ENCODE results near the gene ZBTB38.

The ZBTB38 gene

GRCh38 chr3:141366285-141367037, 1.8 kb upstream of the ZBTB38 start:
- H3K4me3 ChIP-seq (ENCODE audit: low read depth, low read length): no peak overlapping the region
- TF ChIP-seq, protein P1, sequence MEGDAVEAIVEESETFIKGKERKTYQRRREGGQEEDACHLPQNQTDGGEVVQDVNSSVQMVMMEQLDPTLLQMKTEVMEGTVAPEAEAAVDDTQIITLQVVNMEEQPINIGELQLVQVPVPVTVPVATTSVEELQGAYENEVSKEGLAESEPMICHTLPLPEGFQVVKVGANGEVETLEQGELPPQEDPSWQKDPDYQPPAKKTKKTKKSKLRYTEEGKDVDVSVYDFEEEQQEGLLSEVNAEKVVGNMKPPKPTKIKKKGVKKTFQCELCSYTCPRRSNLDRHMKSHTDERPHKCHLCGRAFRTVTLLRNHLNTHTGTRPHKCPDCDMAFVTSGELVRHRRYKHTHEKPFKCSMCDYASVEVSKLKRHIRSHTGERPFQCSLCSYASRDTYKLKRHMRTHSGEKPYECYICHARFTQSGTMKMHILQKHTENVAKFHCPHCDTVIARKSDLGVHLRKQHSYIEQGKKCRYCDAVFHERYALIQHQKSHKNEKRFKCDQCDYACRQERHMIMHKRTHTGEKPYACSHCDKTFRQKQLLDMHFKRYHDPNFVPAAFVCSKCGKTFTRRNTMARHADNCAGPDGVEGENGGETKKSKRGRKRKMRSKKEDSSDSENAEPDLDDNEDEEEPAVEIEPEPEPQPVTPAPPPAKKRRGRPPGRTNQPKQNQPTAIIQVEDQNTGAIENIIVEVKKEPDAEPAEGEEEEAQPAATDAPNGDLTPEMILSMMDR (IDR thresholded peaks at IDR 0.05; ENCODE audit: insufficient read depth, low read depth, low read length, missing control alignments): no peak
- DNase-seq (ENCODE audit: low read depth): no peak

DNA sequence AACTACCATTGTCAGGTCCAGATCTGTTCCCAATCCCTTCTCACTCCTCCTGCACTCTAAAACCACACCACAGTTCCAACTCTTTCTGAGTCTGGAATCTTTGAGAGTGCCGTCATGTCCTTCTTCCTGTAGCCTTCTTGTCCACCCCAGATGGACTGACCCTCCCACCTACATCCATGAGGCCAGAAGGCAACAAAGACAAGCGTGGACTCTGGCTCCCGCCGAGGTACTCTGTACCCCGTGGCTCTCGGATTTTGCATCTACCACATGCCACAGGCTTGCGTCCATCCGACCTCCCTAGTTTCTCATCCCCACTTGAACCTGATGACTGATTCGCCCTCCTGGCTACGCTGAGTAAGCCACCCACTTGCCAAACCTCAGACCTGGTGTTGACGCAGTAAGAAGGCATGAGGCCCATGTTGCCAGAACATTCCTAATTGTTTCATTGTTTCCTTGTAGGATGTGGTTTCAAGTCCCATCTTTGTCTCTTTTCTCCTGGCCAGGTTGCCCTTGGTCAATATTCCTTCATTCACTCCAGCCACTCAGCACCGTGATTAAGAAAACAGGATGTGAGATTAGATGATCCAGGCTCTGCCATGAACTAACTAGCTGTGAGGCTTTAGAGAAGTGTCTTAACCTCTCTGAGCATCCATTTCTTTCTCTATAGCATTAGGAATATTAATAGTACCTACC, 1.1 kb upstream of the ZBTB38 start:
- TF ChIP-seq, protein P1 (IDR thresholded peaks at IDR 0.05; ENCODE audit: insufficient read depth, low read depth, low read length, missing control alignments): no peak
- peak overlapping the region; percentile 83; the same call in 1 of the 2 replicates for H3K4me3 ChIP-seq (ENCODE audit: low read depth, low read length)
- DNase-seq (ENCODE audit: low read depth): no peak

- DNase-seq (ENCODE audit: low read depth): peak; percentile 69
- TF ChIP-seq, protein P1 (IDR thresholded peaks at IDR 0.05; ENCODE audit: insufficient read depth, low read depth, low read length, missing control alignments): no peak
- peak overlapping the region; percentile 83 for H3K4me3 ChIP-seq (ENCODE audit: low read depth, low read length)
These were observed 856 bp downstream of the ZBTB38 start for GRCh38 chr3:141368925-141369794.

DNA sequence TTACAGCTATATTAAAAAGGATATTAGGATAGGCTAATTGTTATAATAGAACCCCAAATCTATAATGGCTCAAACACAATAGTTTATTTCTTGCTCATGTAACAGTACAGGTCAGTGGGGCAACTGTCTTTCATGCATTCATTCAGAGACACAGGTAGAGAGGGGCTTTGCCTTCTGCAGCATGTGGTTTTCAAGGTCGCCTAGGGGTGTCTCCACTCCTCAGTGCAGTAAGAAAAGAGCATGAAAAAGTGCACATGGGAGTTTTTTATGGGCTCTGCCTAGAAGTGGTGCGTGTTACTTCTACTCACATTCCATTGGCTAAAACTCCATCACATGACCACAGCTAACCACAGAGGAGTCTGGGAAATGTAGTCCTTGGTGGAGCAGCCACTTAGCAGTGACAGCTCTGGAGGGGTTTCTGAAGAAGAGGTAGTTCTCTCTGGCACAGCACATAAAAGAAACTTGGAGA, 1.8 kb downstream of the ZBTB38 start:
- DNase-seq (ENCODE audit: low read depth): peak; percentile 97
- TF ChIP-seq, protein P1 (IDR thresholded peaks at IDR 0.05; ENCODE audit: insufficient read depth, low read depth, low read length, missing control alignments): peak; percentile 47
- peak overlapping the region; percentile 83 for H3K4me3 ChIP-seq (ENCODE audit: low read depth, low read length)

- peak; percentile 78 for DNase-seq (ENCODE audit: low read depth)
- peak overlapping the region; percentile 47 for H3K4me3 ChIP-seq (ENCODE audit: low read depth, low read length)
- TF ChIP-seq, protein P1 (IDR thresholded peaks at IDR 0.05; ENCODE audit: insufficient read depth, low read depth, low read length, missing control alignments): no peak
These were observed 3.6 kb downstream of the ZBTB38 start for GRCh38 chr3:141371882-141372281.

DNA sequence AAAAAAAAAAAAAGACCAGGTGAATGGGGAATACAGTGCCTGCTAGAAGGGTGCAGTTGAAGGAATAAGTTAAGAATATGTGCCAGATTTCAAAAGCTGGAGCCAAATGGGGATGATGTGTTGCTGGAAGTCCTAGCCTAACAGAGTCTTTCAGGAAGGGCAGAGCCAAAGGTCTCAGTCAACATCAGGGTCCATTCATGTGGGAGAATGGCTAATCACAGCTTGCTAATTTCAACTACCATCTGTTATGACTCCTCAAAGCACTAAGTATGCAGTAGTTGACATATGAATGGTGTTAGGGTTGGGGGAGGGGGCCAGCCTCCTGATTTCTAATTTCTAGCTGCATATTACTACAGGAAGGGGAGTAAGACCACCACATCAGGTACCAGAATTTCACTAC, 4.4 kb downstream of the ZBTB38 start:
- TF ChIP-seq, protein P1 (IDR thresholded peaks at IDR 0.05; ENCODE audit: insufficient read depth, low read depth, low read length, missing control alignments): no peak
- peak overlapping the region; percentile 10 for H3K4me3 ChIP-seq (ENCODE audit: low read depth, low read length)
- no peak for DNase-seq (ENCODE audit: low read depth)
